IPS-20b (cell line): ENCODE results near the gene PLEKHM1.

ENCODE experiments used
- H3K27ac ChIP-seq: one replicate; pipeline ENCODE4 v1.5.1; 2013; ENCODE audit warnings: low read length
- H3K27me3 ChIP-seq: 2 replicates; pipeline ENCODE4 v1.6.1; 2013; ENCODE audit warnings: mild to moderate bottlenecking, low read length, inconsistent platforms; ENCODE audit not compliant: insufficient read depth
- H3K36me3 ChIP-seq: 2 replicates; pipeline ENCODE4 v1.6.1; 2013; ENCODE audit warnings: low read depth, mild to moderate bottlenecking, inconsistent platforms, low read length, moderate library complexity; ENCODE audit not compliant: insufficient read depth
- H3K4me1 ChIP-seq: 2 replicates; pipeline ENCODE4 v1.6.1; 2013; ENCODE audit warnings: mild to moderate bottlenecking, control low read depth, inconsistent platforms, low read length, moderate library complexity; ENCODE audit not compliant: insufficient read depth
- H3K4me3 ChIP-seq: 2 replicates; pipeline ENCODE4 v1.5.1; 2013; ENCODE audit warnings: mild to moderate bottlenecking, low read length, inconsistent platforms
- H3K9ac ChIP-seq: 2 replicates; pipeline ENCODE4 v1.6.1; 2013; ENCODE audit warnings: low read depth, mild to moderate bottlenecking, inconsistent platforms, low read length, moderate library complexity
- H3K9me3 ChIP-seq: 2 replicates; pipeline ENCODE4 v1.6.1; 2013; ENCODE audit warnings: mild to moderate bottlenecking, low read depth, low read length, inconsistent platforms; ENCODE audit not compliant: insufficient read depth

PLEKHM1 gene

GRCh38 chr17:45411348-45412105, 79.0 kb downstream of the PLEKHM1 start:
- Histone ChIP-seq H3K9ac (no peak overlapping the region), H3K4me3 (no peak overlapping the region), H3K27ac (no peak overlapping the region)

GRCh38 chr17:45410144-45411091, 80.1 kb downstream of the PLEKHM1 start:
- Histone ChIP-seq H3K27me3 (peaks cover 13% of the 10 kb centered on the region; the same call in 1 of the 2 replicates), H3K9me3 (no peaks in the 10 kb centered on the region), H3K27ac (no peak overlapping the region), H3K36me3 (no peaks in the 10 kb centered on the region), H3K4me1 (no peaks in the 10 kb centered on the region), H3K9ac (no peak overlapping the region), H3K4me3 (no peak overlapping the region)

More at GRCh38 chr17:45411348-45412105, 79.0 kb downstream of the PLEKHM1 start:
- Histone ChIP-seq H3K27me3 (peaks cover 7% of the 10 kb centered on the region; the same call in 1 of the 2 replicates), H3K36me3 (no peaks in the 10 kb centered on the region), H3K9me3 (no peaks in the 10 kb centered on the region), H3K4me1 (no peaks in the 10 kb centered on the region)

GRCh38 chr17:45409659-45410076, 80.9 kb downstream of the PLEKHM1 start:
- Histone ChIP-seq H3K9ac (no peak overlapping the region), H3K27ac (no peak overlapping the region), H3K4me1 (peaks cover 3% of the 10 kb centered on the region; the same call in 1 of the 2 replicates)

GRCh38 chr17:45408611-45409421, 81.7 kb downstream of the PLEKHM1 start:
- peaks cover 4% of the 10 kb centered on the region; the same call in 1 of the 2 replicates for H3K4me1 ChIP-seq
- no peaks in the 10 kb centered on the region for H3K36me3 ChIP-seq

More at GRCh38 chr17:45409659-45410076, 80.9 kb downstream of the PLEKHM1 start:
- Histone ChIP-seq H3K4me3 (no peak overlapping the region), H3K9me3 (no peaks in the 10 kb centered on the region), H3K36me3 (no peaks in the 10 kb centered on the region), H3K27me3 (peaks cover 13% of the 10 kb centered on the region; the same call in 1 of the 2 replicates)

GRCh38 chr17:45406107-45406506, 84.4 kb downstream of the PLEKHM1 start:
- no peak overlapping the region for H3K27ac ChIP-seq
- H3K9ac ChIP-seq: peak overlapping the region; percentile 48; the same call in 1 of the 2 replicates
- peaks cover 13% of the 10 kb centered on the region; the same call in 1 of the 2 replicates for H3K27me3 ChIP-seq
- H3K4me1 ChIP-seq: peaks cover 4% of the 10 kb centered on the region; the same call in 1 of the 2 replicates
- H3K4me3 ChIP-seq: peak overlapping the region; percentile 73; the same call in 1 of the 2 replicates
- H3K36me3 ChIP-seq: no peaks in the 10 kb centered on the region
- H3K9me3 ChIP-seq: no peaks in the 10 kb centered on the region

More at GRCh38 chr17:45408611-45409421, 81.7 kb downstream of the PLEKHM1 start:
- Histone ChIP-seq H3K27ac (no peak overlapping the region), H3K4me3 (no peak overlapping the region), H3K9me3 (no peaks in the 10 kb centered on the region), H3K27me3 (peaks cover 13% of the 10 kb centered on the region; the same call in 1 of the 2 replicates), H3K9ac (no peak overlapping the region)

GRCh38 chr17:45405250-45406086, 85.1 kb downstream of the PLEKHM1 start:
- Histone ChIP-seq H3K4me1 (peaks cover 4% of the 10 kb centered on the region; the same call in 1 of the 2 replicates), H3K27me3 (peaks cover 13% of the 10 kb centered on the region; the same call in 1 of the 2 replicates), H3K36me3 (no peaks in the 10 kb centered on the region), H3K9me3 (no peaks in the 10 kb centered on the region), H3K27ac (no peak overlapping the region), H3K9ac (peak overlapping the region; percentile 48; the same call in 1 of the 2 replicates), H3K4me3 (peak overlapping the region; percentile 73; the same call in 1 of the 2 replicates)

GRCh38 chr17:45404870-45405249, 85.7 kb downstream of the PLEKHM1 start:
- no peak overlapping the region for H3K9ac ChIP-seq
- no peak overlapping the region for H3K27ac ChIP-seq
- peak overlapping the region; percentile 53; the same call in 1 of the 2 replicates for H3K4me3 ChIP-seq
- H3K9me3 ChIP-seq: no peaks in the 10 kb centered on the region
- peaks cover 13% of the 10 kb centered on the region; the same call in 1 of the 2 replicates for H3K27me3 ChIP-seq
- peaks cover 4% of the 10 kb centered on the region; the same call in 1 of the 2 replicates for H3K4me1 ChIP-seq
- H3K36me3 ChIP-seq: no peaks in the 10 kb centered on the region

- Histone ChIP-seq H3K4me3 (no peak overlapping the region), H3K36me3 (no peaks in the 10 kb centered on the region), H3K9me3 (no peaks in the 10 kb centered on the region), H3K27ac (no peak overlapping the region), H3K4me1 (peaks cover 4% of the 10 kb centered on the region; the same call in 1 of the 2 replicates), H3K27me3 (peaks cover 13% of the 10 kb centered on the region; the same call in 1 of the 2 replicates), H3K9ac (no peak overlapping the region)
Observed at GRCh38 chr17:45403906-45404490, 86.5 kb downstream of the PLEKHM1 start.

GRCh38 chr17:45402916-45403315, 87.6 kb downstream of the PLEKHM1 start:
- H3K27me3 ChIP-seq: peaks cover 13% of the 10 kb centered on the region; the same call in 1 of the 2 replicates
- no peak overlapping the region for H3K9ac ChIP-seq
- H3K9me3 ChIP-seq: no peaks in the 10 kb centered on the region
- peaks cover 4% of the 10 kb centered on the region; the same call in 1 of the 2 replicates for H3K4me1 ChIP-seq
- no peak overlapping the region for H3K4me3 ChIP-seq
- no peak overlapping the region for H3K27ac ChIP-seq
- no peaks in the 10 kb centered on the region for H3K36me3 ChIP-seq

GRCh38 chr17:45398800-45399199, 91.7 kb downstream of the PLEKHM1 start:
- H3K27ac ChIP-seq: no peak overlapping the region
- no peaks in the 10 kb centered on the region for H3K36me3 ChIP-seq
- H3K4me1 ChIP-seq: peaks cover 4% of the 10 kb centered on the region; the same call in 1 of the 2 replicates
- H3K27me3 ChIP-seq: no peaks in the 10 kb centered on the region
- no peaks in the 10 kb centered on the region for H3K9me3 ChIP-seq
- no peak overlapping the region for H3K4me3 ChIP-seq
- H3K9ac ChIP-seq: no peak overlapping the region
